ENCODE data around the gene SRXN1. TPM values are rescaled to one million over a fixed set of nuclear protein-coding genes. Genes with fewer than 3 reads are reported as not detected.

Gene SRXN1
- total and polyA plus RNA-seq, 2 experiments from 2014 or later: 58.6 to 94.1 TPM

DNA sequence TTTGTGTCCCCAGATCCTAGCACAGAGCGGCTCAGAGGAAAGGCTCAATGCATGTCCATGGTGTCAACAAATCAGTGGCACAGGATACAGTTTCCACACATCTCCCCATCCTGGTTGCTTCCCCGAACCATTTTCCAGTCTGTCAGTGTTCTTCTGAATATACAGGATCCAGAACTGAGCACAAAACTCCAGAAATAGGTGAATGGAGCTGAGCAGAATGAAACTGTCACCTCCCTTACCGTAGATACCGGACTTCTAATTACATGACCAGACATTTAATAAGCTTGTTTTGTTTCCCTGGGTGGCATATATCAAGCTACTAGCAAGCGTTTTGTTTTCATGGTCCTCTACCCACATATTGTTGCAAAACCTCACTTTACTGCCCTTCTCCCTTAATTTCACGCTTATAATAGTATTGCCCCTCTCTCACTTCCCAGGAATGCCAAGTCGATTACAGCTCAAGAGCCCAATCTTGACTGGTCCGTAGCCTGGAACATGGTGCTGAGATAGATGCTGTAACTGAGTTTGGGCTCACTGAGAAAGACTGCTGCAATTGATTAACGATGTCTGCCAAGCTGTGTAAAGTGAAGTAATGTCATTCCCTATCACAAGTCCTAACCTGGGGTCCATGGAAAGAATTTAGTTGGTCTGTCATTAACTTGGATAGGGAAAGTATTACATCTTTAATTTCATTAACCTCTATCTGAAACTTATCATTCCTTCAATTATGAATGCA, 34.6 kb upstream of the SRXN1 start:
- in situ Hi-C loops (cut with MboI): no loop called here
- Histone ChIP-seq H3F3A (ENCODE audit: insufficient read depth) (no peaks in the 10 kb centered on the region), H3K4me2 (ENCODE audit: unreplicated experiment) (no peak overlapping the region), H3K36me3 (ENCODE audit: low read depth) (no peaks in the 10 kb centered on the region), H3K9ac (no peak overlapping the region), H3K4me1 (ENCODE audit: insufficient read depth) (no peaks in the 10 kb centered on the region), H3K27ac (no peak overlapping the region), H2AFZ (no peak overlapping the region), H3K9me3 (ENCODE audit: low read depth) (no peaks in the 10 kb centered on the region), H3K9me2 (ENCODE audit: insufficient read depth) (no peaks in the 10 kb centered on the region), H3K79me2 (ENCODE audit: insufficient read depth) (no peaks in the 10 kb centered on the region), H4K20me1 (ENCODE audit: insufficient read depth) (no peaks in the 10 kb centered on the region), H3K27me3 (replicated peaks; ENCODE audit: insufficient read depth) (peaks cover 35% of the 10 kb centered on the region), H3K4me3 (no peak overlapping the region)
- DNase-seq: no peak
- TF ChIP-seq EZH2phosphoT487 (IDR thresholded peaks at IDR 0.05; ENCODE audit: insufficient read depth, low read depth) (no peak), EZH2 (IDR thresholded peaks at IDR 0.05; ENCODE audit: insufficient read depth, poor library complexity, severe bottlenecking) (no peak)
- 39 to 41% methylated on average over 9 of the region's 9 CpGs for WGBS, 2 experiments (ENCODE audit: low coverage in 1 of 2, low lambda C conversion rate in 2 of 2, missing lambda C conversion rate in 2 of 2)

DNA sequence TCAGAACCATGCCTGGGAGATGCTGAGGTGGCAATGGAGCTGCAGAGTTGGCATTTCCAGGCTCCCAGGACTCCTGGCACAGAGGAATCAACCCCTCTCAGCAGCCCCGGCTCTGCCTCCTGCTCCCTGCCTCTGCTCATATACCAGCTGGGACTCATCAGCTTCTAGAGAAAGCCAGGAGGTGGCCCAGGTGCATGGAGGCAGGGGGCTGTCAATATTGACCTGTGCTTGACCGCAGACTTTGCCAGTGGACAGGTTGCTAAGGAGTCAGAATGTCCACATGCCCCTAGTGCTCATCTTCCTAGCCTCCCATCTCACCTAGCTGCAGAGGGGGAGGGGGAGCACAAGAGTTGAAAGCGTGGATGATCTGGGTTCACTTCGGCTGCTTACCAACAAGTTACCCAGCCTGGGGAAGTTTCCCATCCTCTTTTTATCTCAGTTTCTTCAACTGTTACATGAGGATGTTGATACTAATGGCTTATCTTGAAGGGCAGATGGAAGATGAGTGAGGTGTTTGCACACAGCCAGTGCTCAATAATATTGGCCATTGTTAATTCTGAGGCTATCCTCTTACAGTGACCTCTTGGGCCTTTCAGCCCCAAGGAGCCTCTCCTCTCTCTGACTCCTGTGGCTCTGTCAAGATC, 31.8 kb upstream of the SRXN1 start:
- in situ Hi-C loops (cut with MboI): no loop called here
- no peaks in the 10 kb centered on the region for H3K36me3 ChIP-seq (ENCODE audit: low read depth)
- no peak overlapping the region for H3K4me2 ChIP-seq (ENCODE audit: unreplicated experiment)
- H2AFZ ChIP-seq: no peak overlapping the region
- no peak overlapping the region for H3K9ac ChIP-seq
- H3K9me3 ChIP-seq (ENCODE audit: low read depth): no peaks in the 10 kb centered on the region
- H3K9me2 ChIP-seq (ENCODE audit: insufficient read depth): no peaks in the 10 kb centered on the region
- no peaks in the 10 kb centered on the region for H3K4me1 ChIP-seq (ENCODE audit: insufficient read depth)
- no peaks in the 10 kb centered on the region for H4K20me1 ChIP-seq (ENCODE audit: insufficient read depth)
- H3K79me2 ChIP-seq (ENCODE audit: insufficient read depth): no peaks in the 10 kb centered on the region
- TF ChIP-seq EZH2phosphoT487 (IDR thresholded peaks at IDR 0.05; ENCODE audit: insufficient read depth, low read depth) (no peak), EZH2 (IDR thresholded peaks at IDR 0.05; ENCODE audit: insufficient read depth, poor library complexity, severe bottlenecking) (no peak)
- no peaks in the 10 kb centered on the region for H3F3A ChIP-seq (ENCODE audit: insufficient read depth)
- no peak overlapping the region for H3K27ac ChIP-seq
- DNase-seq: no peak
- WGBS, 2 experiments (ENCODE audit: low coverage in 1 of 2, low lambda C conversion rate in 2 of 2, missing lambda C conversion rate in 2 of 2): 26 to 34% methylated on average over 4 of the region's 4 CpGs
- no peak overlapping the region for H3K4me3 ChIP-seq
- H3K27me3 ChIP-seq (replicated peaks; ENCODE audit: insufficient read depth): peaks cover 37% of the 10 kb centered on the region

GRCh38 chr20:682123-682522, 29.1 kb upstream of the SRXN1 start:
- Histone ChIP-seq H3K27ac (no peak overlapping the region), H3K9me2 (ENCODE audit: insufficient read depth) (no peaks in the 10 kb centered on the region), H3K4me2 (ENCODE audit: unreplicated experiment) (no peak overlapping the region), H3K4me3 (no peak overlapping the region), H3K9ac (no peak overlapping the region), H3K27me3 (replicated peaks; ENCODE audit: insufficient read depth) (peaks cover 49% of the 10 kb centered on the region), H3K36me3 (ENCODE audit: low read depth) (no peaks in the 10 kb centered on the region), H3K79me2 (ENCODE audit: insufficient read depth) (no peaks in the 10 kb centered on the region), H3K9me3 (ENCODE audit: low read depth) (no peaks in the 10 kb centered on the region), H3F3A (ENCODE audit: insufficient read depth) (no peaks in the 10 kb centered on the region), H4K20me1 (ENCODE audit: insufficient read depth) (no peaks in the 10 kb centered on the region), H2AFZ (no peak overlapping the region), H3K4me1 (ENCODE audit: insufficient read depth) (no peaks in the 10 kb centered on the region)
- DNase-seq: no peak
- no peak for TF ChIP-seq EZH2 (IDR thresholded peaks at IDR 0.05; ENCODE audit: insufficient read depth, poor library complexity, severe bottlenecking)
- no peak for TF ChIP-seq EZH2phosphoT487 (IDR thresholded peaks at IDR 0.05; ENCODE audit: insufficient read depth, low read depth)
- WGBS, 2 experiments (ENCODE audit: low coverage in 1 of 2, low lambda C conversion rate in 2 of 2, missing lambda C conversion rate in 2 of 2): 11 to 43% methylated on average over 1 of the region's 1 CpG
- in situ Hi-C loops (cut with MboI): no loop called here

- H3K4me1 ChIP-seq (ENCODE audit: insufficient read depth): no peaks in the 10 kb centered on the region
- DNase-seq: no peak
- peaks cover 57% of the 10 kb centered on the region for H3K27me3 ChIP-seq (replicated peaks; ENCODE audit: insufficient read depth)
- no peak overlapping the region for H3K4me2 ChIP-seq (ENCODE audit: unreplicated experiment)
- no peaks in the 10 kb centered on the region for H3K9me2 ChIP-seq (ENCODE audit: insufficient read depth)
- WGBS, 2 experiments (ENCODE audit: low coverage in 1 of 2, low lambda C conversion rate in 2 of 2, missing lambda C conversion rate in 2 of 2): 19 to 23% methylated on average over 2 of the region's 2 CpGs
- in situ Hi-C loops (cut with MboI): no loop called here
- H4K20me1 ChIP-seq (ENCODE audit: insufficient read depth): no peaks in the 10 kb centered on the region
- no peak overlapping the region for H3K27ac ChIP-seq
- TF ChIP-seq EZH2phosphoT487 (IDR thresholded peaks at IDR 0.05; ENCODE audit: insufficient read depth, low read depth) (no peak), EZH2 (IDR thresholded peaks at IDR 0.05; ENCODE audit: insufficient read depth, poor library complexity, severe bottlenecking) (no peak)
- no peak overlapping the region for H2AFZ ChIP-seq
- no peaks in the 10 kb centered on the region for H3K36me3 ChIP-seq (ENCODE audit: low read depth)
- H3K9me3 ChIP-seq (ENCODE audit: low read depth): no peaks in the 10 kb centered on the region
- H3F3A ChIP-seq (ENCODE audit: insufficient read depth): no peaks in the 10 kb centered on the region
- no peak overlapping the region for H3K9ac ChIP-seq
- H3K4me3 ChIP-seq: no peak overlapping the region
- H3K79me2 ChIP-seq (ENCODE audit: insufficient read depth): no peaks in the 10 kb centered on the region
These were observed 27.7 kb upstream of the SRXN1 start for GRCh38 chr20:680638-681187.
